ENCODE results near the gene DENND1A.
A peak's percentile ranks its signal among the peaks of the same experiment; 100 is the strongest.

The DENND1A gene

GRCh38 chr9:123722378-123722777 is 207.5 kb downstream of the DENND1A start:
- Histone ChIP-seq H2AFZ (ENCODE audit: low read depth, low read length) (no peak overlapping the region), H3K79me1 (replicated peaks; ENCODE audit: low read length, poor library complexity, severe bottlenecking) (peaks cover 10% of the 10 kb centered on the region), H3K14ac (ENCODE audit: low read length in 2 of 2) (no peak overlapping the region), H3K9me3 (ENCODE audit: control insufficient read depth, low read length) (no peaks in the 10 kb centered on the region), H2BK12ac (ENCODE audit: low read length in 2 of 2) (no peak overlapping the region), H3K23ac (ENCODE audit: low read length in 2 of 2) (no peak overlapping the region), H3K36me3 (ENCODE audit: control insufficient read depth in 1 of 2, insufficient read depth in 2 of 2, low read depth in 1 of 2, low read length in 2 of 2) (peaks cover 0 to 3% of the 10 kb centered on the region in 2 experiments), H2AK5ac (ENCODE audit: low read length, severe bottlenecking) (no peak overlapping the region), H2BK15ac (ENCODE audit: low read depth, poor library complexity, severe bottlenecking) (no peak overlapping the region), H2BK120ac (ENCODE audit: low read depth, low read length) (no peak overlapping the region), H3K27ac (ENCODE audit: low read length, poor library complexity, severe bottlenecking) (no peak overlapping the region), H3K4me3 (ENCODE audit: insufficient read depth in 1 of 2, low read depth in 1 of 2, low read length in 2 of 2) (no peak overlapping the region), H3K9ac (ENCODE audit: low read length) (no peak overlapping the region), H3K4me2 (ENCODE audit: low read length, poor library complexity, severe bottlenecking) (no peak overlapping the region), H3K4ac (ENCODE audit: low read depth in 1 of 2, low read length in 2 of 2) (no peak overlapping the region), H3K27me3 (ENCODE audit: control insufficient read depth in 1 of 2, insufficient read depth in 1 of 2, low read length in 2 of 2) (no peaks in the 10 kb centered on the region), H4K91ac (ENCODE audit: low read length) (no peak overlapping the region), H2BK5ac (ENCODE audit: low read depth, low read length, poor library complexity, severe bottlenecking) (no peak overlapping the region), H3K4me1 (ENCODE audit: control insufficient read depth, insufficient read depth, low read depth, low read length) (no peaks in the 10 kb centered on the region), H4K8ac (ENCODE audit: low read length) (no peak overlapping the region), H3K18ac (ENCODE audit: low read depth in 1 of 2, low read length in 2 of 2) (no peak overlapping the region)
- DNase-seq = no peak
- 95% methylated on average over 4 of the region's 4 CpGs for WGBS

- no peak overlapping the region for H3K14ac ChIP-seq (ENCODE audit: low read length in 2 of 2)
- DNase-seq = no peak
- no peak overlapping the region for H3K4me3 ChIP-seq (ENCODE audit: insufficient read depth in 1 of 2, low read depth in 1 of 2, low read length in 2 of 2)
- no peak overlapping the region for H3K18ac ChIP-seq (ENCODE audit: low read depth in 1 of 2, low read length in 2 of 2)
- no peak overlapping the region for H2BK15ac ChIP-seq (ENCODE audit: low read depth, poor library complexity, severe bottlenecking)
- 100% methylated on average over 1 of the region's 1 CpG for WGBS
- H3K79me1 ChIP-seq (replicated peaks; ENCODE audit: low read length, poor library complexity, severe bottlenecking) = peaks cover 10% of the 10 kb centered on the region
- no peak overlapping the region for H3K23ac ChIP-seq (ENCODE audit: low read length in 2 of 2)
- H3K4ac ChIP-seq (ENCODE audit: low read depth in 1 of 2, low read length in 2 of 2) = no peak overlapping the region
- H3K9ac ChIP-seq (ENCODE audit: low read length) = no peak overlapping the region
- H2AFZ ChIP-seq (ENCODE audit: low read depth, low read length) = no peak overlapping the region
- H2BK12ac ChIP-seq (ENCODE audit: low read length in 2 of 2) = no peak overlapping the region
- H4K91ac ChIP-seq (ENCODE audit: low read length) = no peak overlapping the region
- no peak overlapping the region for H2BK5ac ChIP-seq (ENCODE audit: low read depth, low read length, poor library complexity, severe bottlenecking)
- no peak overlapping the region for H3K4me2 ChIP-seq (ENCODE audit: low read length, poor library complexity, severe bottlenecking)
- no peaks in the 10 kb centered on the region for H3K27me3 ChIP-seq (ENCODE audit: control insufficient read depth in 1 of 2, insufficient read depth in 1 of 2, low read length in 2 of 2)
- peaks cover 0 to 3% of the 10 kb centered on the region in 2 experiments for H3K36me3 ChIP-seq (ENCODE audit: control insufficient read depth in 1 of 2, insufficient read depth in 2 of 2, low read depth in 1 of 2, low read length in 2 of 2)
- no peak overlapping the region for H4K8ac ChIP-seq (ENCODE audit: low read length)
- H3K9me3 ChIP-seq (ENCODE audit: control insufficient read depth, low read length) = no peaks in the 10 kb centered on the region
- no peak overlapping the region for H2BK120ac ChIP-seq (ENCODE audit: low read depth, low read length)
- H2AK5ac ChIP-seq (ENCODE audit: low read length, severe bottlenecking) = no peak overlapping the region
- no peak overlapping the region for H3K27ac ChIP-seq (ENCODE audit: low read length, poor library complexity, severe bottlenecking)
- H3K4me1 ChIP-seq (ENCODE audit: control insufficient read depth, insufficient read depth, low read depth, low read length) = peaks cover 3% of the 10 kb centered on the region
Measured at GRCh38 chr9:123718188-123718587, 211.7 kb downstream of the DENND1A start.

- Histone ChIP-seq H4K8ac (ENCODE audit: low read length) (no peak overlapping the region), H2BK15ac (ENCODE audit: low read depth, poor library complexity, severe bottlenecking) (no peak overlapping the region), H3K4me3 (ENCODE audit: insufficient read depth in 1 of 2, low read depth in 1 of 2, low read length in 2 of 2) (no peak overlapping the region), H2AK5ac (ENCODE audit: low read length, severe bottlenecking) (no peak overlapping the region), H3K4me2 (ENCODE audit: low read length, poor library complexity, severe bottlenecking) (no peak overlapping the region), H3K27me3 (ENCODE audit: control insufficient read depth in 1 of 2, insufficient read depth in 1 of 2, low read length in 2 of 2) (no peaks in the 10 kb centered on the region), H3K36me3 (ENCODE audit: control insufficient read depth in 1 of 2, insufficient read depth in 2 of 2, low read depth in 1 of 2, low read length in 2 of 2) (peaks cover 0 to 3% of the 10 kb centered on the region in 2 experiments), H2BK12ac (ENCODE audit: low read length in 2 of 2) (no peak overlapping the region), H4K91ac (ENCODE audit: low read length) (no peak overlapping the region), H3K27ac (ENCODE audit: low read length, poor library complexity, severe bottlenecking) (no peak overlapping the region), H2BK5ac (ENCODE audit: low read depth, low read length, poor library complexity, severe bottlenecking) (no peak overlapping the region), H3K9ac (ENCODE audit: low read length) (no peak overlapping the region), H3K14ac (ENCODE audit: low read length in 2 of 2) (no peak overlapping the region), H3K4me1 (ENCODE audit: control insufficient read depth, insufficient read depth, low read depth, low read length) (peaks cover 3% of the 10 kb centered on the region), H3K9me3 (ENCODE audit: control insufficient read depth, low read length) (no peaks in the 10 kb centered on the region), H2BK120ac (ENCODE audit: low read depth, low read length) (no peak overlapping the region), H3K18ac (ENCODE audit: low read depth in 1 of 2, low read length in 2 of 2) (no peak overlapping the region), H3K23ac (ENCODE audit: low read length in 2 of 2) (no peak overlapping the region), H2AFZ (ENCODE audit: low read depth, low read length) (no peak overlapping the region), H3K4ac (ENCODE audit: low read depth in 1 of 2, low read length in 2 of 2) (no peak overlapping the region), H3K79me1 (replicated peaks; ENCODE audit: low read length, poor library complexity, severe bottlenecking) (peaks cover 10% of the 10 kb centered on the region)
- no peak for DNase-seq
Measured at GRCh38 chr9:123717581-123718175, 212.2 kb downstream of the DENND1A start.

GRCh38 chr9:123716339-123716945 is 213.5 kb downstream of the DENND1A start:
- no peaks in the 10 kb centered on the region for H3K36me3 ChIP-seq (ENCODE audit: control insufficient read depth in 1 of 2, insufficient read depth in 2 of 2, low read depth in 1 of 2, low read length in 2 of 2)
- peaks cover 3% of the 10 kb centered on the region for H3K4me1 ChIP-seq (ENCODE audit: control insufficient read depth, insufficient read depth, low read depth, low read length)
- H2BK12ac ChIP-seq (ENCODE audit: low read length in 2 of 2) = no peak overlapping the region
- no peak overlapping the region for H2BK15ac ChIP-seq (ENCODE audit: low read depth, poor library complexity, severe bottlenecking)
- H3K9ac ChIP-seq (ENCODE audit: low read length) = no peak overlapping the region
- H3K4me2 ChIP-seq (ENCODE audit: low read length, poor library complexity, severe bottlenecking) = peak overlapping the region; percentile 24
- H3K9me3 ChIP-seq (ENCODE audit: control insufficient read depth, low read length) = no peaks in the 10 kb centered on the region
- H3K4ac ChIP-seq (ENCODE audit: low read depth in 1 of 2, low read length in 2 of 2) = no peak overlapping the region
- no peak overlapping the region for H2AFZ ChIP-seq (ENCODE audit: low read depth, low read length)
- H3K23ac ChIP-seq (ENCODE audit: low read length in 2 of 2) = no peak overlapping the region
- H3K27me3 ChIP-seq (ENCODE audit: control insufficient read depth in 1 of 2, insufficient read depth in 1 of 2, low read length in 2 of 2) = no peaks in the 10 kb centered on the region
- H3K27ac ChIP-seq (ENCODE audit: low read length, poor library complexity, severe bottlenecking) = peak overlapping the region; percentile 35
- H3K4me3 ChIP-seq (ENCODE audit: insufficient read depth in 1 of 2, low read depth in 1 of 2, low read length in 2 of 2) = no peak overlapping the region
- no peak overlapping the region for H3K18ac ChIP-seq (ENCODE audit: low read depth in 1 of 2, low read length in 2 of 2)
- no peak for DNase-seq
- H3K79me1 ChIP-seq (replicated peaks; ENCODE audit: low read length, poor library complexity, severe bottlenecking) = peaks cover 7% of the 10 kb centered on the region
- no peak overlapping the region for H4K8ac ChIP-seq (ENCODE audit: low read length)
- WGBS = 89% methylated on average over 6 of the region's 8 CpGs
- H3K14ac ChIP-seq (ENCODE audit: low read length in 2 of 2) = no peak overlapping the region
- H2BK5ac ChIP-seq (ENCODE audit: low read depth, low read length, poor library complexity, severe bottlenecking) = no peak overlapping the region
- H2BK120ac ChIP-seq (ENCODE audit: low read depth, low read length) = no peak overlapping the region
- H2AK5ac ChIP-seq (ENCODE audit: low read length, severe bottlenecking) = no peak overlapping the region
- no peak overlapping the region for H4K91ac ChIP-seq (ENCODE audit: low read length)
